Breast epithelium (tissue), 3 donors: Measurements from ENCODE around the gene UBE2H.

Experiments
- POLR2A ChIP-seq: fragments of 450-650 bp; IDR thresholded peaks from one replicate; pipeline ENCODE4 v1.6.1; 2016; ENCODE audit warnings: antibody characterized with exemption, mild to moderate bottlenecking, moderate library complexity
- POLR2AphosphoS5 ChIP-seq, 3 donors: sonication (generic); formaldehyde crosslinking; IDR thresholded peaks; one replicate each; pipeline ENCODE4 v1.6.1; 2017; ENCODE audit warnings: antibody characterized with exemption in 3 of 3
- TF ChIP-seq, protein P1 (sequence below), 3 donors: fragments of 450-650 bp; IDR thresholded peaks; one replicate each; pipeline ENCODE4 v1.5.1; 2016 to 2017; ENCODE audit warnings: antibody characterized with exemption in 3 of 3, mild to moderate bottlenecking in 3 of 3, moderate library complexity in 3 of 3

DNA sequence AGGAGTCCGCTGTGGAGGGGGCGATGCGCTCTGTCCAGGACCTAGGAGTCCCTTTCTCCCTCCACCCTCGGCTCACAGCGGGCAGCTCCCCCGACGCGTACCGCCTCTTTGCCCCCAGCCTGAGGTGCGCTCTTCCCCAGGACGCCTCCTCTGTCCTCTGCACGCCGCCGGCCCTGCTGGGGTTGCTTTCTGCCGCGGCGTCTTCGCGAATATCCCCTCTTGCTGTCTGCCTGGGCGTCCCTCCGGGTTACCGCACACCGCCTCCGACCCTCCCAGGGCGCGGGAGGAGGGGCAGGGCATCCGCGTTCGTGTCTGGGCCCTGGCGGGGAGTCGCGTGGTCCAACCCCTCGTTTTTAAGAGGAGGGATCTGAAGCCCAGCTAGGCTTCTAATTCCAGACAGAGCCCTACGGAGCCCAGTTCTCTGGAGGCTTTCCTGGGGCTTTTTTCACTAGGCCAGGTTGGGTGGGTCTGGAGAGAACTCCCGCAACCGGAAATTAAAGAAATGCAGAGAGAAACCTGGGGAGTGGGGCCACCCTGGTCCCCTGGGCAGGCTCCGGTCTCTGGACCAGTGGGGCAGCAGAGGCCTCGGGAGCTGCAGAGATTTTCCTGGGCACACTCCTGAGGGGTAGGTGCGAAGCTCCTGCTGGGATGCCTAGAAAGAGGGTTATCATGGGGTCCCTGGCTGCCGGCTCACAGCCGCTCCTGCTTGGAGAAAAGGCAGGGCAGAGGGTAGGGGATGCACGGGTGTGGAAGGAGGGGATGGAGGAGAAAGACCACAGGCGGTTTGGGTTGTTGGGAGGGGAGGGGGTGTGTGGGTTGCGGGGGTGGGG, 166.9 kb downstream of the UBE2H start:
- TF ChIP-seq, protein P1, sequence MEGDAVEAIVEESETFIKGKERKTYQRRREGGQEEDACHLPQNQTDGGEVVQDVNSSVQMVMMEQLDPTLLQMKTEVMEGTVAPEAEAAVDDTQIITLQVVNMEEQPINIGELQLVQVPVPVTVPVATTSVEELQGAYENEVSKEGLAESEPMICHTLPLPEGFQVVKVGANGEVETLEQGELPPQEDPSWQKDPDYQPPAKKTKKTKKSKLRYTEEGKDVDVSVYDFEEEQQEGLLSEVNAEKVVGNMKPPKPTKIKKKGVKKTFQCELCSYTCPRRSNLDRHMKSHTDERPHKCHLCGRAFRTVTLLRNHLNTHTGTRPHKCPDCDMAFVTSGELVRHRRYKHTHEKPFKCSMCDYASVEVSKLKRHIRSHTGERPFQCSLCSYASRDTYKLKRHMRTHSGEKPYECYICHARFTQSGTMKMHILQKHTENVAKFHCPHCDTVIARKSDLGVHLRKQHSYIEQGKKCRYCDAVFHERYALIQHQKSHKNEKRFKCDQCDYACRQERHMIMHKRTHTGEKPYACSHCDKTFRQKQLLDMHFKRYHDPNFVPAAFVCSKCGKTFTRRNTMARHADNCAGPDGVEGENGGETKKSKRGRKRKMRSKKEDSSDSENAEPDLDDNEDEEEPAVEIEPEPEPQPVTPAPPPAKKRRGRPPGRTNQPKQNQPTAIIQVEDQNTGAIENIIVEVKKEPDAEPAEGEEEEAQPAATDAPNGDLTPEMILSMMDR (IDR thresholded peaks at IDR 0.05): no peak
- TF ChIP-seq POLR2A (no peak), POLR2AphosphoS5 (IDR thresholded peaks at IDR 0.05) (no peak)
